Measurements from ENCODE around the gene TNFRSF19.
"Not testable (repeated sequence)": the region's sequence is repeated elsewhere in the genome, so short reads cannot be mapped to it uniquely, and the experiment has no call there.

DNA sequence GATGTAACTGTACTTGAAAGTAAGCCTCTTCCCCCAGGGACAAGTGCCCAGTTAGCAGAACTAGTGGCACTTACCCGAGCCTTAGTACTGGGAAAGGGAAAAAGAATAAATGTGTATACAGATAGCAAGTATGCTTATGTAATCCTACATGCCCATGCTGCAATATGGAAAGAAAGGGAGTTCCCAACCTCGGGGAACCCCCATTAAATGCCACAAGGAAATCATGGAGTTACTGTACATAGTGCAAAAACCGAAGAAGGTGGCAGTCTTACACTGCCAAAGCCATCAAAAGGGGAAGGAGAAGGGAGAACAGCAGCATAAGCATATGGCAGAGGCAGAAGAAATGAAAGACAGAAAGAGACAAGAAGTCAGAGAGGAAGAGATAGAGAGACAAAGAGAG is 40.3 kb upstream of the TNFRSF19 start:
- not testable (repeated sequence) for TF ChIP-seq CTCF (IDR thresholded peaks at IDR 0.05); TCF7L2 (IDR thresholded peaks at IDR 0.05; ENCODE audit: low read depth, low read length)

Data from Panc1 (cell line).